Epithelial cell of proximal tubule (primary cell): ENCODE data around the gene RNU6-9. TPM values are rescaled to one million over a fixed set of nuclear protein-coding genes. Genes with fewer than 3 reads are reported as not detected.
A peak's percentile ranks its signal among the peaks of the same experiment; 100 is the strongest.

ENCODE experiments used
- DNase-seq: peaks from one replicate; pipeline ENCODE4 v3.0.0-alpha.2; 2011; ENCODE audit warnings: low read depth
- H3K4me3 ChIP-seq: 2 replicates; pipeline ENCODE4 v1.5.1; 2011; ENCODE audit warnings: low read depth, mild to moderate bottlenecking, low read length
- CTCF ChIP-seq: conservative IDR thresholded peaks from 2 replicates; pipeline ENCODE4 v1.5.1; 2012; ENCODE audit warnings: low read depth, mild to moderate bottlenecking, low read length
- total RNA-seq: library from RNA; depleted of rRNA; stranded (reverse); fragments of >200 nt; gene quantifications from 2 replicates; pipeline ENCODE4 v1.2.3, GENCODE V29; 2015

RNU6-9 gene
- total RNA-seq, 1 donor from 2014 or later, result not detected

GRCh38 chr19:882871-883497 is 10.3 kb upstream of the RNU6-9 start:
- no peak for DNase-seq
- no peak for TF ChIP-seq CTCF
- no peak overlapping the region for H3K4me3 ChIP-seq

- no peak for DNase-seq
- no peak overlapping the region for H3K4me3 ChIP-seq
- TF ChIP-seq CTCF, result peak; percentile 23
These were observed 9.5 kb upstream of the RNU6-9 start for GRCh38 chr19:883661-884211.

- no peak overlapping the region for H3K4me3 ChIP-seq
- no peak for TF ChIP-seq CTCF
- DNase-seq, result no peak
These were observed 8.7 kb upstream of the RNU6-9 start for GRCh38 chr19:884420-885211.

DNA sequence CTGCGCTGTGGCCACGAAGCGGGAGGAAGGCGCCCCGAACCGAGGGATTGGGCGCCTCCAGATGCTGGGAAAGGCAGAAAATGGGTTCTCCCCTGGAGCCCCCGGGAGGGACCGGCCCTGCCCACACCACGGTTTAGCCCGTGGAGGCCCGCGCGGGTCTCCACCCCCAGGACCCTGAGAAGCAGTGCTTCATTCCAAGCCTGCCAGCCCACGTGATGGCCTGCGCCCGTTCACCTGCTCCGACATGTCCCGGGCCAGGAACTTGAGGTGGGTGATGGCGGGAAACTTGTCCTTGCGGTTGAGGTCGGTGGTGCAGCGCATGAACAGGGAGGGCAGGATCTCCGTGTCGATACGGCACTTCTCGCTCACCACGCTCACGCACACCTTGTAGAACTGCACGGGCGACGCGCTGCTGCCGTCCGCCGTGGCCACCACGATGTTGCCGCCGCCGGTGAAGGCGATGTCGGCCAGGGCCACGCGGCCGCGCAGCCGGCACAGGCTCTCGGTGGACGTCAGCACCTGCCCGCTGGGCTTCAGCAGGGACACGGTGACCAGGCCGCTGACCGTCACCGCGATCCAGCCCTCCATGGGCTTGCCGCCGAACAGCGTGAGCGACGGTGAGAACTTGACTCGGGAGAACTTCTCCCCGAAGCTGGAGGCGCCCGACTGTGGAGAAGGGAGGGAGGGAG is 7.6 kb upstream of the RNU6-9 start:
- DNase-seq, result no peak
- no peak overlapping the region for H3K4me3 ChIP-seq
- TF ChIP-seq CTCF, result no peak

DNA sequence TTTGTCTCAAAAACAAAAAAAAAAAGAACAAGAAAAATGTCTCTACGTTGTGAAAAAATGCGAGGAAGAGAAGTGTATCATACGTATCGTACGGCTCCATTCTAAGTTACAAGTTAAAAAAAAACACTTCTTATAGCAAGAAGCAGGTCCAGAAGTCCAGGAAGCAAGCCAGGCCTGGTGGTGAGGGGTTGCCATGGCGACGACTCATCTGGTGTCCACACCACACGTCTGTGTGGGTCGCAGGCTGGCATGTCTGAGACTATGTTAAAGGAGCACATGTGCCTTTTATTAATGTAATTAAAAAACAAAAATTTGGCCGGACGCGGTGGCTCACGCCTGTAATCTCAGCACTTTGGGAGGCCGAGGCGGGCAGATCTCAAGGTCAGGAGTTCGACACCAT is 6.2 kb upstream of the RNU6-9 start:
- DNase-seq, result no peak
- no peak overlapping the region for H3K4me3 ChIP-seq

GRCh38 chr19:887599-887998 is 5.7 kb upstream of the RNU6-9 start:
- TF ChIP-seq CTCF, result no peak
- no peak overlapping the region for H3K4me3 ChIP-seq

More for the DNA sequence above, 6.2 kb upstream of the RNU6-9 start:
- no peak for TF ChIP-seq CTCF

More at GRCh38 chr19:887599-887998, 5.7 kb upstream of the RNU6-9 start:
- no peak for DNase-seq
